HCT116 (cell line): ENCODE data around the gene RAB42.
"Not testable (repeated sequence)": the region's sequence is repeated elsewhere in the genome, so short reads cannot be mapped to it uniquely, and the experiment has no call there.

Source experiments
- CEBPB ChIP-seq: IDR thresholded peaks from 2 replicates; pipeline ENCODE4 v1.6.1; 2012; ENCODE audit warnings: low read depth
- CTCF ChIP-seq, 3 experiments: fragments of 200-600 bp in 1 of 3; sonication (generic) in 1 of 3; IDR thresholded peaks in 2 of 3; conservative IDR thresholded peaks in 1 of 3; 2 replicates each; pipeline ENCODE4 v1.5.1; 2012 to 2017; ENCODE audit warnings: low read depth in 2 of 3, low read length in 2 of 3, antibody characterized with exemption in 1 of 3, borderline replicate concordance in 1 of 3, control low read depth in 1 of 3, mild to moderate bottlenecking in 1 of 3, mixed read lengths in 1 of 3, mixed run types in 1 of 3, moderate library complexity in 1 of 3; ENCODE audit not compliant: insufficient read depth in 1 of 3
- EGR1 ChIP-seq: IDR thresholded peaks from 2 replicates; pipeline ENCODE4 v1.6.1; 2012; ENCODE audit warnings: low read depth
- EZH2 ChIP-seq: fragments of 200-600 bp; sonication (generic); IDR thresholded peaks from 2 replicates; pipeline ENCODE4 v1.6.1; 2017; ENCODE audit warnings: antibody characterized with exemption, mixed run types
- FOSL1 ChIP-seq: IDR thresholded peaks from 2 replicates; pipeline ENCODE4 v1.6.1; 2012; ENCODE audit warnings: low read depth
- POLR2A ChIP-seq: IDR thresholded peaks from 2 replicates; pipeline ENCODE4 v1.7.0; 2011; ENCODE audit warnings: borderline replicate concordance; ENCODE audit not compliant: insufficient read depth, insufficient read length; ENCODE audit errors: extremely low read depth
- POLR2AphosphoS5 ChIP-seq: IDR thresholded peaks from 2 replicates; pipeline ENCODE4 v1.6.1; 2011; ENCODE audit warnings: mild to moderate bottlenecking, low read depth, low read length, moderate library complexity
- RAD21 ChIP-seq: IDR thresholded peaks from 2 replicates; pipeline ENCODE4 v1.6.1; 2012; ENCODE audit warnings: low read depth, mild to moderate bottlenecking
- REST ChIP-seq: IDR thresholded peaks from 2 replicates; pipeline ENCODE4 v1.6.1; 2012; ENCODE audit warnings: low read depth
- SRF ChIP-seq: IDR thresholded peaks from 2 replicates; pipeline ENCODE4 v1.6.1; 2012; ENCODE audit warnings: low read depth
- YY1 ChIP-seq: IDR thresholded peaks from 2 replicates; pipeline ENCODE4 v1.6.1; 2011; ENCODE audit warnings: low read length, low read depth, moderate library complexity, mild to moderate bottlenecking; ENCODE audit not compliant: insufficient replicate concordance; ENCODE audit errors: extremely low read depth
- ZBTB33 ChIP-seq: IDR thresholded peaks from 2 replicates; pipeline ENCODE4 v1.6.1; 2011; ENCODE audit warnings: mild to moderate bottlenecking, low read length, moderate library complexity; ENCODE audit not compliant: insufficient replicate concordance; ENCODE audit errors: extremely low read depth
- ZFX ChIP-seq: fragments of 450-650 bp; IDR thresholded peaks from 2 replicates; pipeline ENCODE4 v1.6.1; 2017
- TF ChIP-seq, protein P1 (sequence below): IDR thresholded peaks from 2 replicates; pipeline ENCODE4 v1.6.1; 2012

GRCh38 chr1:28586585-28587391, 5.3 kb upstream of the RAB42 start:
- TF ChIP-seq FOSL1; EZH2; CTCF (IDR thresholded peaks at IDR 0.05 in 2 of 3, conservative IDR thresholded peaks at IDR 0.05 in 1 of 3; ENCODE audit: borderline replicate concordance in 1 of 3, insufficient read depth in 1 of 3, low read depth in 2 of 3, low read length in 2 of 3); ZBTB33; RAD21; POLR2A; ZFX; POLR2AphosphoS5; YY1; EGR1; REST; SRF; CEBPB: not testable (repeated sequence)
- TF ChIP-seq, protein P1, sequence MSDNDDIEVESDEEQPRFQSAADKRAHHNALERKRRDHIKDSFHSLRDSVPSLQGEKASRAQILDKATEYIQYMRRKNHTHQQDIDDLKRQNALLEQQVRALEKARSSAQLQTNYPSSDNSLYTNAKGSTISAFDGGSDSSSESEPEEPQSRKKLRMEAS: not testable (repeated sequence)
